Cardiac muscle cell (in vitro differentiated cells and primary cell): Measurements from ENCODE around the gene GATAD2B. TPM values are rescaled to one million over a fixed set of nuclear protein-coding genes. Genes with fewer than 3 reads are reported as not detected.
"Not testable (repeated sequence)": the region's sequence is repeated elsewhere in the genome, so short reads cannot be mapped to it uniquely, and the experiment has no call there.

Experiments used
- DNase-seq, 2 donors: peaks; one replicate each; pipeline versions ENCODE4 v3.0.0 to v3.0.0-alpha.2; 2010 to 2017; ENCODE audit warnings: low read depth in 1 of 2, low spot score in 1 of 2
- H3K27ac ChIP-seq: fragments of 200-600 bp; sonication (generic); 2 replicates; pipeline ENCODE4 v1.5.1; 2016
- H3K27me3 ChIP-seq: fragments of 200-600 bp; sonication (generic); 2 replicates; pipeline ENCODE4 v1.6.0; 2016; ENCODE audit warnings: control low read depth
- H3K36me3 ChIP-seq: fragments of 200-600 bp; sonication (generic); 2 replicates; pipeline ENCODE4 v1.5.1; 2016; ENCODE audit warnings: control low read depth
- H3K4me1 ChIP-seq: fragments of 200-600 bp; sonication (generic); 2 replicates; pipeline ENCODE4 v1.8.1; 2017; ENCODE audit warnings: low read depth, mild to moderate bottlenecking, mixed run types
- H3K4me3 ChIP-seq: fragments of 200-600 bp; sonication (generic); 2 replicates; pipeline ENCODE4 v1.5.1; 2016; ENCODE audit warnings: mild to moderate bottlenecking
- H3K9me3 ChIP-seq: fragments of 200-600 bp; sonication (generic); 2 replicates; pipeline ENCODE4 v1.5.1; 2017; ENCODE audit warnings: low read depth, mild to moderate bottlenecking, control low read depth
- polyA plus RNA-seq: library from polyadenylated mRNA; unstranded; fragments of >200 nt; fragmentation: Nextera tagmentation; extraction: Ambion mirVana; gene quantifications from 2 replicates; pipeline ENCODE4 v1.2.1, GENCODE V29; 2016
- total RNA-seq: library from RNA; depleted of rRNA; stranded (reverse); fragments of >200 nt; gene quantifications from 2 replicates; pipeline ENCODE4 v1.2.3, GENCODE V29; 2016
- TF ChIP-seq, protein P1 (sequence below): IDR thresholded peaks from 2 replicates; pipeline ENCODE4 v1.5.1; 2012; ENCODE audit warnings: low read depth, mild to moderate bottlenecking, low read length

Gene GATAD2B
- total and polyA plus RNA-seq, 2 experiments from 2014 or later, result 8.1 to 19.6 TPM

GRCh38 chr1:153908071-153908470 is 14.7 kb downstream of the GATAD2B start:
- no peaks in the 10 kb centered on the region for H3K4me1 ChIP-seq
- no peaks in the 10 kb centered on the region for H3K9me3 ChIP-seq
- H3K27me3 ChIP-seq, result no peaks in the 10 kb centered on the region
- H3K36me3 ChIP-seq, result peaks cover 3% of the 10 kb centered on the region
- no peak overlapping the region for H3K27ac ChIP-seq
- no peak overlapping the region for H3K4me3 ChIP-seq
- TF ChIP-seq, protein P1, sequence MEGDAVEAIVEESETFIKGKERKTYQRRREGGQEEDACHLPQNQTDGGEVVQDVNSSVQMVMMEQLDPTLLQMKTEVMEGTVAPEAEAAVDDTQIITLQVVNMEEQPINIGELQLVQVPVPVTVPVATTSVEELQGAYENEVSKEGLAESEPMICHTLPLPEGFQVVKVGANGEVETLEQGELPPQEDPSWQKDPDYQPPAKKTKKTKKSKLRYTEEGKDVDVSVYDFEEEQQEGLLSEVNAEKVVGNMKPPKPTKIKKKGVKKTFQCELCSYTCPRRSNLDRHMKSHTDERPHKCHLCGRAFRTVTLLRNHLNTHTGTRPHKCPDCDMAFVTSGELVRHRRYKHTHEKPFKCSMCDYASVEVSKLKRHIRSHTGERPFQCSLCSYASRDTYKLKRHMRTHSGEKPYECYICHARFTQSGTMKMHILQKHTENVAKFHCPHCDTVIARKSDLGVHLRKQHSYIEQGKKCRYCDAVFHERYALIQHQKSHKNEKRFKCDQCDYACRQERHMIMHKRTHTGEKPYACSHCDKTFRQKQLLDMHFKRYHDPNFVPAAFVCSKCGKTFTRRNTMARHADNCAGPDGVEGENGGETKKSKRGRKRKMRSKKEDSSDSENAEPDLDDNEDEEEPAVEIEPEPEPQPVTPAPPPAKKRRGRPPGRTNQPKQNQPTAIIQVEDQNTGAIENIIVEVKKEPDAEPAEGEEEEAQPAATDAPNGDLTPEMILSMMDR, result no peak
- DNase-seq, result no peak

- Histone ChIP-seq H3K4me1 (no peaks in the 10 kb centered on the region), H3K27me3 (no peaks in the 10 kb centered on the region), H3K4me3 (no peak overlapping the region), H3K27ac (no peak overlapping the region), H3K9me3 (no peaks in the 10 kb centered on the region), H3K36me3 (peaks cover 3% of the 10 kb centered on the region)
- DNase-seq, result no peak
- TF ChIP-seq, protein P1, result no peak
Measured at GRCh38 chr1:153907134-153907533, 15.6 kb downstream of the GATAD2B start.

DNA sequence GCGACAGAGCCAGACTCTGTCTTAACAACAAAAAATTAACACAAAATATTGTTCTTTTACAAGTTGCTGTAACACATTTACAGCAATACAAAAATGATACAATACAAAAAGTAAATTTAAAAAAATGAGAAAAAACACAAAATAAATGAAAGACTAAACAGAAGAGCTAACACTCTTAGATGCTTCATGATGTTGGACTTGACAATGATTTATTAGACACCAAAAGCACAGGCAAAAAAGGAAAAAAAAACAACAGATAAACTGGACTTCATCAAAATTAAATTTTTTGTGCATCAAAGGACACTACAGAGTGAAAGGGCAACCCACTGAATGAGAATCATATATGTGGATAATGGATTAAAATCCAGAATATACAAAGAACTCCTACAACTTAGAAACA is 16.4 kb downstream of the GATAD2B start:
- Histone ChIP-seq H3K36me3 (peaks cover 3% of the 10 kb centered on the region), H3K9me3 (no peaks in the 10 kb centered on the region), H3K4me3 (no peak overlapping the region), H3K27ac (no peak overlapping the region), H3K27me3 (no peaks in the 10 kb centered on the region), H3K4me1 (no peaks in the 10 kb centered on the region)
- DNase-seq, result no peak
- TF ChIP-seq, protein P1, result no peak

DNA sequence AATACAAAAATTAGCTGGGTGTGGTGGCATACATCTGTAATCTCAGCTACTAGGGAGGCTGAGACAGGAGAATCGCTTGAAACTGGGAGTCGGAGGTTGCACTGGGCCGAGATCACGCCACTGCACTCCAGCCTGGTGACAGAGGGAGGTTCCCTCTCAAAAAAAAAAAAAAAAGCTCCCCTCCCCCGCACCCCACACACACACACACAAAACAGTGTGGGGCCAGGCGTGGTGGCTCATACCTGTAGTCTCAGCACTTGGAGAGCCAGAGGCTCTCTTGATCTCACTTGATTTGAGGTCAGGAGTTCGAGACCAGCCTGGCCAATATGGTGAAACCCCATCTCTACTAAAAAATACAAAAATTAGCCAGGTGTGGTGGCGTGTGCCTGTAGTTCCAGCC is 16.9 kb downstream of the GATAD2B start:
- DNase-seq, H3K27me3 ChIP-seq, H3K9me3 ChIP-seq, H3K27ac ChIP-seq, H3K4me3 ChIP-seq, H3K4me1 ChIP-seq, H3K36me3 ChIP-seq: not testable (repeated sequence)

GRCh38 chr1:153903841-153904455 is 18.8 kb downstream of the GATAD2B start:
- no peaks in the 10 kb centered on the region for H3K4me1 ChIP-seq
- peaks cover 3% of the 10 kb centered on the region for H3K36me3 ChIP-seq
- DNase-seq, result no peak
- H3K9me3 ChIP-seq, result no peaks in the 10 kb centered on the region
- H3K4me3 ChIP-seq, result no peak overlapping the region
- TF ChIP-seq, protein P1, result no peak
- no peaks in the 10 kb centered on the region for H3K27me3 ChIP-seq
- no peak overlapping the region for H3K27ac ChIP-seq

DNA sequence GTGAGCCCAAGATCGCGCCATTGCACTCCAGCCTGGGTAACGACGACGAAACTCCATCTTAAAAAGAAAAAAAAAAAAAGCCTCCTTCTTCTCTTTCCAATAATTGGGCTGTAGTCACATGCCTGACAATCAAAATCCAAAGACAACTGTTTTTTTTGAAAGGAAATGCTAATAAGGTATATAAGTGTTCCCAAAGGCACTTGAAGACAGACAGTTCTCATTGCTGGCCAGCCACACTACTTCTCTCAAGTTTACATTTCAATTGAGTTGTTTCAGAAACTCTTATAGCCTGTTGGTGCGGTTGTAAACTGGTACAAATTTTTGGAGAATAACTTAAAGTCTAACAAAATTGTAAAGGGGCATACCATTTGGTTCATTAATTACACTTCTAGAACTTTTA is 23.3 kb downstream of the GATAD2B start:
- Histone ChIP-seq H3K27me3 (no peaks in the 10 kb centered on the region), H3K9me3 (no peaks in the 10 kb centered on the region), H3K4me3 (no peak overlapping the region), H3K4me1 (no peaks in the 10 kb centered on the region), H3K27ac (no peak overlapping the region), H3K36me3 (no peaks in the 10 kb centered on the region)
- no peak for DNase-seq
- TF ChIP-seq, protein P1, result no peak

DNA sequence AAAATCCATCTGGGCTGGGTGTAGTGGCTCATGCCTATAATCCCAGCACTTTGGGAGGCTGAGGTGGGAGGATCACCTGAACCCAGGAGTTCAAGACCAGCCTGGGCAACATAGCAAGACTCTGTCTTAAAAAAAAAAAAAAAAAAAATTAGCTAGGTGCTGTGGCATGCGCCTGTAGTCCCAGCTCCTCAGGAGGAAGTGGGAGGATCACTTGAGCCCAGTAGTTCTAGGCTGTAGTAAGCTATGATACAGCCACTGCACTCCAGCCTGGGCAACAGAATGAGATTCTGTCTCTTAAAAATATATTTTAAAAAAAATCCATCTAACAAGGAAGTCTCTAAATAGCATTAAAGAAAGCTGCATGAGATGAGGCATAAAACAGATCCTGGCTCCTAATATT is 26.9 kb downstream of the GATAD2B start:
- H3K27me3 ChIP-seq, H3K9me3 ChIP-seq, DNase-seq: not testable (repeated sequence)

GRCh38 chr1:153891042-153891441 is 31.7 kb downstream of the GATAD2B start:
- H3K27me3 ChIP-seq, DNase-seq, H3K27ac ChIP-seq, H3K4me3 ChIP-seq, H3K36me3 ChIP-seq, H3K9me3 ChIP-seq: not testable (repeated sequence)
- peaks cover 14% of the 10 kb centered on the region for H3K4me1 ChIP-seq

More for the DNA sequence above, 26.9 kb downstream of the GATAD2B start:
- H3K4me3 ChIP-seq, H3K36me3 ChIP-seq, H3K4me1 ChIP-seq, H3K27ac ChIP-seq: not testable (repeated sequence)
